Ishikawa (cell line): ENCODE results near the gene KLHL6.

Experiments
- CEBPB ChIP-seq: IDR thresholded peaks from 2 replicates; pipeline ENCODE4 v1.6.1; 2012
- CREB1 ChIP-seq: IDR thresholded peaks from 2 replicates; pipeline ENCODE4 v1.6.1; 2012; ENCODE audit warnings: low read depth
- EGR1 ChIP-seq: IDR thresholded peaks from 2 replicates; pipeline ENCODE4 v1.6.1; 2012
- EP300 ChIP-seq: IDR thresholded peaks from 2 replicates; pipeline ENCODE4 v1.6.1; 2012; ENCODE audit warnings: borderline replicate concordance
- FOXM1 ChIP-seq: IDR thresholded peaks from 2 replicates; pipeline ENCODE4 v1.6.1; 2012; ENCODE audit warnings: low read depth, borderline replicate concordance
- MAX ChIP-seq: IDR thresholded peaks from 2 replicates; pipeline ENCODE4 v1.6.1; 2012
- NFIC ChIP-seq: IDR thresholded peaks from 2 replicates; pipeline ENCODE4 v1.6.1; 2012
- RAD21 ChIP-seq: IDR thresholded peaks from 2 replicates; pipeline ENCODE4 v1.6.1; 2012; ENCODE audit warnings: low read depth
- TAF1 ChIP-seq: IDR thresholded peaks from 2 replicates; pipeline ENCODE4 v1.6.1; 2012; ENCODE audit warnings: low read depth, mild to moderate bottlenecking
- TCF12 ChIP-seq: IDR thresholded peaks from 2 replicates; pipeline ENCODE4 v1.6.1; 2012; ENCODE audit warnings: low read depth
- TEAD4 ChIP-seq: IDR thresholded peaks from 2 replicates; pipeline ENCODE4 v1.6.1; 2012
- YY1 ChIP-seq: IDR thresholded peaks from 2 replicates; pipeline ENCODE4 v1.6.1; 2012; ENCODE audit warnings: low read depth
- ZBTB7A ChIP-seq: IDR thresholded peaks from 2 replicates; pipeline ENCODE4 v1.6.1; 2012; ENCODE audit warnings: low read depth
- TF ChIP-seq, protein P1 (sequence below): IDR thresholded peaks from 2 replicates; pipeline ENCODE4 v1.6.1; 2012
- TF ChIP-seq, protein P2 (sequence below): IDR thresholded peaks from 2 replicates; pipeline ENCODE4 v1.6.1; 2012; ENCODE audit warnings: low read depth, mild to moderate bottlenecking

The KLHL6 gene

DNA sequence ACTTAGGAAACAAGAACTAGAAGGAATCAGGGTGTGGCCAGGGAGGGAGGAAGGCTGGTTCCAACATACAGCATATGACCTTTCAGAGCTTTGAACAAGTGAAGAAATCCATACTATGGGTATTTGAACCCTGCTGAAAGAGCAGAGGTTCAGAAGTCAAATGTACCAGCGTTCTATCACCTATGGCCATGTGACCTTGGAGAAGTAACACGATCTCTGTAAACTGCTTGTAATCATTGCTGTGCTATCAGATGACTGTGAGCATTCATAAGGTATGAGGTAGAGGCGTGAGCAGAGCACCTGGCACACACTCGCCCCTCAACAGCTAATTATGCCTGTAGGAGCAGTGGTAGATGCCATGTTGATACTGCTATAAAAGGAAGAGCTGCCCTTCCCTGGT is 55.2 kb downstream of the KLHL6 start:
- TF ChIP-seq, protein P1, sequence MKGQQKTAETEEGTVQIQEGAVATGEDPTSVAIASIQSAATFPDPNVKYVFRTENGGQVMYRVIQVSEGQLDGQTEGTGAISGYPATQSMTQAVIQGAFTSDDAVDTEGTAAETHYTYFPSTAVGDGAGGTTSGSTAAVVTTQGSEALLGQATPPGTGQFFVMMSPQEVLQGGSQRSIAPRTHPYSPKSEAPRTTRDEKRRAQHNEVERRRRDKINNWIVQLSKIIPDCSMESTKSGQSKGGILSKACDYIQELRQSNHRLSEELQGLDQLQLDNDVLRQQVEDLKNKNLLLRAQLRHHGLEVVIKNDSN = peak; percentile 71
- no peak for TF ChIP-seq TEAD4

DNA sequence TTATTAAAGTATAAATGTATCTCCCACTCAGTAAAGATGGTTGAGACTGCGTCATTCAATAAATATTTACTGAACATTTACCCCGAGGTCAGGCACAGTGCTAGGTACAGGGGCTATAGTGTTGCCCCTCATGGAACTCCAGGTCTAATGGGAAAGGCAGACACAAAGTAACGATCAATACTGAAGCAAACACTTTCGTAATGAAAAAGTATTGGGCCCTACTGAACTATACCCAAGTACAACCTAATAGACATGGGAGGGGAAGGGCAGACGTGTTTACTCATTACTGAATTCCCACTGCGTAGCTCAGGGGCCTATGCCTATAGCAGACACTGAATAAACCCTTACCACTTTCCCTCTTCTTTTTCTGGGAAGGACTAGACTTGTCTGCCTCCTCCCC is 56.9 kb downstream of the KLHL6 start:
- TF ChIP-seq ZBTB7A (no peak), NFIC (no peak), TAF1 (no peak), YY1 (no peak), MAX (no peak), FOXM1 (no peak), EP300 (no peak), EGR1 (no peak), CREB1 (no peak), RAD21 (no peak), TCF12 (no peak), TEAD4 (no peak), CEBPB (no peak)
- TF ChIP-seq, protein P2, sequence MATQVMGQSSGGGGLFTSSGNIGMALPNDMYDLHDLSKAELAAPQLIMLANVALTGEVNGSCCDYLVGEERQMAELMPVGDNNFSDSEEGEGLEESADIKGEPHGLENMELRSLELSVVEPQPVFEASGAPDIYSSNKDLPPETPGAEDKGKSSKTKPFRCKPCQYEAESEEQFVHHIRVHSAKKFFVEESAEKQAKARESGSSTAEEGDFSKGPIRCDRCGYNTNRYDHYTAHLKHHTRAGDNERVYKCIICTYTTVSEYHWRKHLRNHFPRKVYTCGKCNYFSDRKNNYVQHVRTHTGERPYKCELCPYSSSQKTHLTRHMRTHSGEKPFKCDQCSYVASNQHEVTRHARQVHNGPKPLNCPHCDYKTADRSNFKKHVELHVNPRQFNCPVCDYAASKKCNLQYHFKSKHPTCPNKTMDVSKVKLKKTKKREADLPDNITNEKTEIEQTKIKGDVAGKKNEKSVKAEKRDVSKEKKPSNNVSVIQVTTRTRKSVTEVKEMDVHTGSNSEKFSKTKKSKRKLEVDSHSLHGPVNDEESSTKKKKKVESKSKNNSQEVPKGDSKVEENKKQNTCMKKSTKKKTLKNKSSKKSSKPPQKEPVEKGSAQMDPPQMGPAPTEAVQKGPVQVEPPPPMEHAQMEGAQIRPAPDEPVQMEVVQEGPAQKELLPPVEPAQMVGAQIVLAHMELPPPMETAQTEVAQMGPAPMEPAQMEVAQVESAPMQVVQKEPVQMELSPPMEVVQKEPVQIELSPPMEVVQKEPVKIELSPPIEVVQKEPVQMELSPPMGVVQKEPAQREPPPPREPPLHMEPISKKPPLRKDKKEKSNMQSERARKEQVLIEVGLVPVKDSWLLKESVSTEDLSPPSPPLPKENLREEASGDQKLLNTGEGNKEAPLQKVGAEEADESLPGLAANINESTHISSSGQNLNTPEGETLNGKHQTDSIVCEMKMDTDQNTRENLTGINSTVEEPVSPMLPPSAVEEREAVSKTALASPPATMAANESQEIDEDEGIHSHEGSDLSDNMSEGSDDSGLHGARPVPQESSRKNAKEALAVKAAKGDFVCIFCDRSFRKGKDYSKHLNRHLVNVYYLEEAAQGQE = no peak
- TF ChIP-seq, protein P1 = no peak

- TF ChIP-seq, protein P1 = peak; percentile 83
- TF ChIP-seq, protein P2 = no peak
- TF ChIP-seq ZBTB7A (no peak), YY1 (no peak)
Measured at GRCh38 chr3:183497313-183497712, 58.2 kb downstream of the KLHL6 start.

- TF ChIP-seq NFIC = no peak
- TF ChIP-seq, protein P1 = no peak
- no peak for TF ChIP-seq RAD21
- no peak for TF ChIP-seq TCF12
- no peak for TF ChIP-seq EP300
- TF ChIP-seq FOXM1 = no peak
- no peak for TF ChIP-seq TAF1
Measured at GRCh38 chr3:183496311-183496710, 59.2 kb downstream of the KLHL6 start.

DNA sequence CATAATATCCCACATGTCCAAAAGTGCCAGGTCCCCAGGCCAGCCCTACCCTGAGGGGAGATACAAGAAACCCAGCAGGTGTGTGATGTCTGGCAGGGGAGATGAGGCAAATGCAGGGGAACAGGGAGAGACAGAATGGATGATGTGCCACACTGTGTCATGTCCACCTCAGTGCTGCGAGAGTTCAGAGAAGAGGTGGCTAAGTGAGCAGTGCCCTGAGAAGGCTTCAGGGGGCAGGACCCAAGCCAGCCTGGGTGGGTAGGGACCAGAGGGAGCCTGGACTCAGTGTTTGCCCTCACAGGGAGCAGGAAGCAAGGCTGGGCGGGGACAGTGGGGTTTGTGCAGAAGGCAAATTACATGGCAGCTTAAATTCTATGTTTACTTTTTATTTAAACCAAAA is 61.2 kb downstream of the KLHL6 start:
- TF ChIP-seq EP300 = no peak
- TF ChIP-seq EGR1 = no peak
- TF ChIP-seq NFIC = no peak
- TF ChIP-seq MAX = no peak

DNA sequence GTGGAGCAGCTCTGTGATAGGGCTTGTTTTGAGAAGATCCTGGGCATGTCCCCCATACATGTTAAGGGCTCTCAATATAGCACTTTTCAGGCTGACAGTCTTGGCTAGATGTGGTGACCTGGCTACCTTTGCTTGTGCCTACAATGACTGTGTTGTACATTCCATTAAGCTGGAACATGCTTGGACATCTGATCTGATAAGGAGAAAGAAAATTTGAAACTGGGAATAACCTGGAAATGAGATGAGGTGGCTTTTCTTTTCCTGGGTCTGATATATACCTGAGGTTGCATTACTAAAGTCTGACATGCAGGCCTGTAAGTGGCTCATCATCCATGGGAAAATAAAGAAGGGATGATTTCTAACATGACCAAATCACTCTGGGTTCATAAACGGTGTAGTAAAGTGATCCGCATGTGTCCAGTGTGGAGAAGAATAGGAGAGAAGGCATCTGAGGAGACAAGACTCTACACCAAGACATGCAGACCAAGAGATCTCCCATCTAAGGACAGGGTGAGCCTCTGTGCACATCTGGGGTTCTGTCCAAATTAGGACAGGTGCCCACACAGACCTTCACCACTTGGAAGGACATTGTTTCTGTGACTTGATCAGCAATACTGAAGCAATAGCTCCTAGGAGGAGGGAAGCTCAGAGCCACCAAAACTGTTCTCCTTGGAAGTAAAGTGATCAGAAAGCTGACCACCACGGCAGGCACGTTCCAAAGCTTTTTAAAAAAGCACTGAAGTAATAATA is 62.0 kb downstream of the KLHL6 start:
- TF ChIP-seq TCF12 = no peak
- TF ChIP-seq TEAD4 = no peak
- TF ChIP-seq MAX = no peak
